Spinal cord (tissue), 10 donors: ENCODE results near the gene OSGIN1. TPM values are rescaled to one million over a fixed set of nuclear protein-coding genes. Genes with fewer than 3 reads are reported as not detected.
"Not testable (repeated sequence)": the region's sequence is repeated elsewhere in the genome, so short reads cannot be mapped to it uniquely, and the experiment has no call there.

ENCODE experiments used
- DNase-seq, 6 donors: peaks; one replicate each; pipeline versions ENCODE4 v3.0.0 to v3.0.0-alpha.2; 2013 to 2015; ENCODE audit warnings: low spot score in 6 of 6, low read depth in 4 of 6
- H3K27ac ChIP-seq: one replicate; pipeline ENCODE4 v1.5.1; 2013; ENCODE audit warnings: low read depth, low read length, control low read depth
- H3K27me3 ChIP-seq: one replicate; pipeline ENCODE4 v1.6.1; 2013; ENCODE audit warnings: low read length; ENCODE audit not compliant: control insufficient read depth, insufficient read depth
- H3K36me3 ChIP-seq: one replicate; pipeline ENCODE4 v1.6.1; 2013; ENCODE audit warnings: low read length; ENCODE audit not compliant: control insufficient read depth, insufficient read depth
- H3K4me1 ChIP-seq: one replicate; pipeline ENCODE4 v1.6.1; 2013; ENCODE audit warnings: low read length; ENCODE audit not compliant: control insufficient read depth, insufficient read depth
- H3K4me3 ChIP-seq: one replicate; pipeline ENCODE4 v1.5.1; 2013; ENCODE audit warnings: low read depth, low read length, control low read depth
- H3K9me3 ChIP-seq: one replicate; pipeline ENCODE4 v1.6.1; 2013; ENCODE audit warnings: low read length; ENCODE audit not compliant: control insufficient read depth, insufficient read depth
- WGBS: methylation state at CpG from one replicate; pipeline ENCODE4 v1.1.5; 2013; ENCODE audit warnings: missing lambda C conversion rate; ENCODE audit not compliant: insufficient coverage; 5-methylcytosine and 5-hydroxymethylcytosine counted together
- polyA plus RNA-seq, 2 donors: library from polyadenylated mRNA; unstranded; fragments of 120-200 nt; gene quantifications; one replicate each; pipeline ENCODE4 v1.2.1, GENCODE V29; 2013; ENCODE audit not compliant: insufficient read length in 2 of 2
- total RNA-seq, 2 donors: library from RNA; depleted of rRNA in 1 of 2; stranded (reverse); fragments of 120-200 nt in 1 of 2; fragments of >200 nt in 1 of 2; gene quantifications; one replicate each; pipeline versions ENCODE4 v1.2.3 to v1.2.4, GENCODE V29; 2013 to 2014
- donor health status: healthy.

OSGIN1 gene
- total and polyA plus RNA-seq, 4 donors = 0.20 to 1.2 (median 0.68) TPM

GRCh38 chr16:83948914-83949723, 3.9 kb upstream of the OSGIN1 start:
- Histone ChIP-seq H3K4me1 (peaks cover 15% of the 10 kb centered on the region), H3K27me3 (peaks cover 7% of the 10 kb centered on the region), H3K4me3 (no peak overlapping the region), H3K27ac (no peak overlapping the region), H3K9me3 (no peaks in the 10 kb centered on the region), H3K36me3 (peaks cover 13% of the 10 kb centered on the region)
- 84% methylated on average over 10 of the region's 13 CpGs for WGBS
- no peak for DNase-seq

GRCh38 chr16:83949724-83950001, 3.4 kb upstream of the OSGIN1 start:
- Histone ChIP-seq H3K27ac (no peak overlapping the region), H3K4me1 (peaks cover 15% of the 10 kb centered on the region), H3K27me3 (peaks cover 7% of the 10 kb centered on the region), H3K9me3 (no peaks in the 10 kb centered on the region), H3K4me3 (no peak overlapping the region), H3K36me3 (peaks cover 13% of the 10 kb centered on the region)
- no peak for DNase-seq
- WGBS = 76% methylated on average over 5 of the region's 5 CpGs

DNA sequence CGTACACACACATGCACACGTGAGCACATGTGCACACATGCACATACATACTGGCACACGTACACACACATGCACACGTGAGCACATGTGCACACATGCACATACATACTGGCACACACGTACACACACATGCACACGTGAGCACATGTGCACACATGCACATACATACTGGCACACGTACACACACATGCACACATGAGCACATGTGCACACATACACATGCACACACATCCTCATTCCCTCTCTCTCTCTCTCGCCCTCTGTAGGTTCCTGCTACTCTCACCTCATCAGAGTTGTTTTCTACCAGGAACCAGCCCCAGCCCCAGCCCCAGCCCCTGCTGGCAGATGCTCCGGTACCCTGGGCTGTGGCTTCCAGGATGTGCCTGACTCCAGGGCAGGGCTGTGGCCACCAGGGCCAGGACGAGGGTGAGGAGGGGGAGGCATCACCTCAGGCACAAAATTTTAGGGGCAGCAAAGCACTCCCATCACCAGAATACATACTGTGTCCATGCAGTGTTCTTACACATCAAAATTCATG, 2.1 kb upstream of the OSGIN1 start:
- H3K36me3 ChIP-seq = peaks cover 13% of the 10 kb centered on the region
- peaks cover 15% of the 10 kb centered on the region for H3K4me1 ChIP-seq
- not testable (repeated sequence) for H3K27me3 ChIP-seq, H3K4me3 ChIP-seq, H3K27ac ChIP-seq, H3K9me3 ChIP-seq, DNase-seq
- WGBS = 80% methylated on average over 1 of the region's 10 CpGs

- Histone ChIP-seq H3K27me3 (peaks cover 7% of the 10 kb centered on the region), H3K36me3 (peaks cover 13% of the 10 kb centered on the region), H3K27ac (no peak overlapping the region), H3K9me3 (no peaks in the 10 kb centered on the region), H3K4me3 (no peak overlapping the region), H3K4me1 (peaks cover 15% of the 10 kb centered on the region)
- WGBS = 30% methylated on average over 7 of the region's 8 CpGs
- DNase-seq = no peak
These were observed 1.5 kb upstream of the OSGIN1 start for GRCh38 chr16:83951544-83951943.

GRCh38 chr16:83952587-83952939, 477 bp upstream of the OSGIN1 start:
- H3K27ac ChIP-seq = no peak overlapping the region
- H3K4me1 ChIP-seq = peaks cover 22% of the 10 kb centered on the region
- peaks cover 7% of the 10 kb centered on the region for H3K27me3 ChIP-seq
- no peaks in the 10 kb centered on the region for H3K9me3 ChIP-seq
- H3K4me3 ChIP-seq = no peak overlapping the region
- WGBS = 57% methylated on average over 8 of the region's 8 CpGs
- peaks cover 12% of the 10 kb centered on the region for H3K36me3 ChIP-seq
- no peak for DNase-seq

DNA sequence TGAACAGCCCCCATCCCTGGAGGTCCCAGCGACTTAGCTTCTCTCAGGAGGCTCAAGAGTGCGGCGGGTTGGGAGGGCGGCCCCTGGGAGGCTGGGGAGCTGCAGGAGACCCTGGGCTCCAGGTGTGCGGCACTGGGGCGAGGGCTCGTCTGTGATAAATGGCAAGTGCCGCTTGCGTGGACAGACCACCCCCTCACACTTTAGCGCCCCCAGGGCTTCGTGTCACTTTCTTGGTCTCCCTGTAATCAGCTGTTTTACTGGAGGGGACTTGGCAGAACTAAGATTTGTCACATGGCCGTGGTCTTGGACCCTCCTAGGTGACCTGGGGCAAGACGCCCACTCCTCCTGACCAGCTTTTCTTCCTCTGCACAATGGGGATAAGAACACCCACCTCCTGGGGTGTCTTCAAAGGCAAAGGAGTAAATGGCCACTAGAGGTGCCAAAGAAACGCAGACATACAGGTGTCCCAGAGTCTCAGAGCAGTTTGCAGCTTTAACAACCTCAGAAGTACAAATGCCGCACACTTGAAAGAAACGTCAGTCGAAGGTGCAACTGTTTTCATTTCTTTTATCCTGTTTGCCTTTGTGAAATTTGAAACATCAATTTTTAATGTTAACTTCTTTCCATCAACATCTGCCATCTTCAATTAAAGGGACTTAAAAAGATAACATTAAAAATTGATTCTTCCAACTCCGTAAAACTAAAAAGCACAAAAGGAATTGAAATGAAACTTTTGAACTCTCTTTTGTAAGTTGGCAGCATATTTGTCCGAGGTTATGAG, 946 bp downstream of the OSGIN1 start:
- peak in 1 of 6 donors; percentile 41 for DNase-seq
- Histone ChIP-seq H3K4me1 (peaks cover 22% of the 10 kb centered on the region), H3K9me3 (no peaks in the 10 kb centered on the region), H3K27ac (no peak overlapping the region), H3K27me3 (peaks cover 7% of the 10 kb centered on the region), H3K36me3 (peaks cover 5% of the 10 kb centered on the region), H3K4me3 (no peak overlapping the region)
- WGBS = 78% methylated on average over 7 of the region's 19 CpGs

DNA sequence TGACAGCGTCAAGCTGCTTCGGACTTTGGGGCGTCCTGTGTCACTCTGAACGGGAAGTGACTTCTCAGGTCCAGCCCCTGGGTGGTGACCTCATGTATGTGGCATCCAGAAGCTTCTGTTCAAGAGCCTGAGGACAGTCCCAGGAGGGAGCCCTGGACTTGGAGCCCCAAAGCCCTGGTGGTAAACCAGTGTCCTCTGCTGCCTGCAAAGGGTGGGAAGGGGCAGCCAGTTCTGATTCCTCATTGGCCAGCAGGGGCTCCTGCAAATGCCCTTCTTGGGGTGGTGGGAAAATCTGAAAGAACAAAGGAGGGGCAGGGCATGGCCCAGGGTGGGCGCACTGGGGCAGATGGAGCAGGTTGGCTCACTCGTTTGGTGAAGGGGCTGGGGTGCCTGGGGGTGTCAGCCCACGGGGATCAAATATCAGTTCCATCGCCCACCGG, 1.6 kb downstream of the OSGIN1 start:
- H3K36me3 ChIP-seq = peaks cover 3% of the 10 kb centered on the region
- no peak overlapping the region for H3K4me3 ChIP-seq
- no peaks in the 10 kb centered on the region for H3K9me3 ChIP-seq
- peaks cover 22% of the 10 kb centered on the region for H3K4me1 ChIP-seq
- no peak overlapping the region for H3K27ac ChIP-seq
- DNase-seq = no peak
- H3K27me3 ChIP-seq = peaks cover 7% of the 10 kb centered on the region
- WGBS = 84% methylated on average over 8 of the region's 9 CpGs

GRCh38 chr16:83955218-83956130, 2.4 kb downstream of the OSGIN1 start:
- Histone ChIP-seq H3K27ac (no peak overlapping the region), H3K27me3 (peaks cover 7% of the 10 kb centered on the region), H3K4me1 (peaks cover 22% of the 10 kb centered on the region), H3K36me3 (peaks cover 7% of the 10 kb centered on the region), H3K4me3 (no peak overlapping the region), H3K9me3 (no peaks in the 10 kb centered on the region)
- WGBS = 82% methylated on average over 12 of the region's 23 CpGs
- DNase-seq = no peak
